Endodermal cell (in vitro differentiated cells): ENCODE results near the gene MAP3K5. TPM values are rescaled to one million over a fixed set of nuclear protein-coding genes. Genes with fewer than 3 reads are reported as not detected.

ENCODE experiments used
- DNase-seq: peaks from one replicate; pipeline ENCODE4 v3.0.0-alpha.2; 2017
- H3K27ac ChIP-seq: 2 replicates; pipeline ENCODE4 v1.5.1; 2013; ENCODE audit warnings: mild to moderate bottlenecking, low read depth, low read length, moderate library complexity
- H3K27me3 ChIP-seq: 2 replicates; pipeline ENCODE4 v1.6.1; 2013; ENCODE audit warnings: mild to moderate bottlenecking, low read length, moderate library complexity; ENCODE audit not compliant: insufficient read depth, control insufficient read depth, poor library complexity, severe bottlenecking
- H3K36me3 ChIP-seq: 2 replicates; pipeline ENCODE4 v1.7.0; 2013; ENCODE audit warnings: mild to moderate bottlenecking, low read length, moderate library complexity; ENCODE audit not compliant: control insufficient read depth, insufficient read depth
- H3K4me1 ChIP-seq: one replicate; pipeline ENCODE4 v1.7.0; 2013; ENCODE audit warnings: low read length; ENCODE audit not compliant: control insufficient read depth, insufficient read depth
- H3K4me3 ChIP-seq: 2 replicates; pipeline ENCODE4 v1.5.1; 2013; ENCODE audit warnings: mild to moderate bottlenecking, low read length, moderate library complexity
- H3K9ac ChIP-seq: 2 replicates; pipeline ENCODE4 v1.6.1; 2013; ENCODE audit warnings: mild to moderate bottlenecking, low read length, moderate library complexity; ENCODE audit not compliant: poor library complexity, severe bottlenecking; ENCODE audit errors: extremely low read depth
- H3K9me3 ChIP-seq: 2 replicates; pipeline ENCODE4 v1.6.1; 2013; ENCODE audit warnings: mild to moderate bottlenecking, low read length, moderate library complexity; ENCODE audit not compliant: control insufficient read depth
- H3K27ac Mint-ChIP-seq: 2 replicates; pipeline ENCODE4 v1.8.0; 2020; ENCODE audit warnings: mixed read lengths
- H3K27me3 Mint-ChIP-seq: 2 replicates; pipeline ENCODE4 v1.8.0; 2021; ENCODE audit warnings: mild to moderate bottlenecking, mixed read lengths; ENCODE audit not compliant: insufficient read depth
- H3K36me3 Mint-ChIP-seq: 2 replicates; pipeline ENCODE4 v1.8.0; 2020; ENCODE audit warnings: low read depth, mixed read lengths
- H3K4me1 Mint-ChIP-seq: 2 replicates; pipeline ENCODE4 v1.8.0; 2020; ENCODE audit warnings: mixed read lengths
- H3K4me3 Mint-ChIP-seq: 2 replicates; pipeline ENCODE4 v1.8.0; 2020; ENCODE audit warnings: mild to moderate bottlenecking, moderate library complexity, mixed read lengths
- H3K9me3 Mint-ChIP-seq: 2 replicates; pipeline ENCODE4 v1.8.0; 2020; ENCODE audit warnings: mild to moderate bottlenecking, mixed read lengths
- CTCF ChIP-seq: fragments of 200-600 bp; sonication (generic); conservative IDR thresholded peaks from 2 replicates; pipeline ENCODE4 v1.5.0; 2021; ENCODE audit warnings: antibody characterized with exemption, mild to moderate bottlenecking
- WGBS, 2 experiments: methylation state at CpG; one replicate each; pipeline versions ENCODE4 v1.1.5 to v1.1.7; 2013; ENCODE audit warnings: missing lambda C conversion rate in 2 of 2, mixed read lengths in 1 of 2; ENCODE audit not compliant: insufficient coverage in 1 of 2, insufficient read length in 1 of 2; 5-methylcytosine and 5-hydroxymethylcytosine counted together
- total RNA-seq, 2 donors: library from RNA; stranded (reverse); fragmentation: NEBNext Ultra II Directional in 1 of 2; extraction: Animal tissue kit (Norgen Biotek cat#: 25700) in 1 of 2; gene quantifications; 2 replicates in 1 of 2; 3 replicates in 1 of 2; pipeline ENCODE4 v1.2.1, GENCODE V29; 2021

MAP3K5 gene
- total RNA-seq, 2 donors from 2014 or later = 1.6 to 3.4 TPM

GRCh38 chr6:136611133-136611532, 181.1 kb downstream of the MAP3K5 start:
- H3K4me1 ChIP-seq = peaks cover 4% of the 10 kb centered on the region
- H3K36me3 Mint-ChIP-seq = no peaks in the 10 kb centered on the region

GRCh38 chr6:136609873-136610706, 182.2 kb downstream of the MAP3K5 start:
- Mint-ChIP-seq H3K36me3 (no peaks in the 10 kb centered on the region), H3K9me3 (no peaks in the 10 kb centered on the region), H3K4me1 (peaks cover 46% of the 10 kb centered on the region), H3K27ac (peak overlapping the region; percentile 42), H3K27me3 (no peaks in the 10 kb centered on the region), H3K4me3 (no peak overlapping the region)
- 66% methylated on average over 2 to 3 of the region's 4 CpGs for WGBS, 2 experiments
- H3K9me3 ChIP-seq = no peaks in the 10 kb centered on the region
- H3K9ac ChIP-seq = no peak overlapping the region
- peaks cover 4% of the 10 kb centered on the region for H3K4me1 ChIP-seq
- peak; percentile 76 for DNase-seq
- no peak overlapping the region for H3K27ac ChIP-seq
- H3K36me3 ChIP-seq = no peaks in the 10 kb centered on the region
- TF ChIP-seq CTCF = no peak
- no peak overlapping the region for H3K4me3 ChIP-seq
- no peaks in the 10 kb centered on the region for H3K27me3 ChIP-seq

More at GRCh38 chr6:136611133-136611532, 181.1 kb downstream of the MAP3K5 start:
- no peak overlapping the region for H3K27ac ChIP-seq
- TF ChIP-seq CTCF = no peak
- peaks cover 46% of the 10 kb centered on the region for H3K4me1 Mint-ChIP-seq
- DNase-seq = no peak
- no peaks in the 10 kb centered on the region for H3K9me3 Mint-ChIP-seq
- no peak overlapping the region for H3K9ac ChIP-seq
- no peaks in the 10 kb centered on the region for H3K27me3 Mint-ChIP-seq
- H3K4me3 Mint-ChIP-seq = no peak overlapping the region
- no peak overlapping the region for H3K27ac Mint-ChIP-seq
- H3K4me3 ChIP-seq = no peak overlapping the region
- WGBS, 2 experiments = 75 to 100% methylated on average over 1 to 2 of the region's 2 CpGs
- no peaks in the 10 kb centered on the region for H3K9me3 ChIP-seq
- no peaks in the 10 kb centered on the region for H3K36me3 ChIP-seq
- H3K27me3 ChIP-seq = no peaks in the 10 kb centered on the region

- no peak for TF ChIP-seq CTCF
- Mint-ChIP-seq H3K4me1 (peaks cover 49% of the 10 kb centered on the region), H3K27ac (no peak overlapping the region), H3K27me3 (no peaks in the 10 kb centered on the region), H3K4me3 (no peak overlapping the region), H3K9me3 (no peaks in the 10 kb centered on the region), H3K36me3 (no peaks in the 10 kb centered on the region)
- Histone ChIP-seq H3K27ac (no peak overlapping the region), H3K9me3 (no peaks in the 10 kb centered on the region), H3K36me3 (no peaks in the 10 kb centered on the region), H3K9ac (no peak overlapping the region), H3K27me3 (no peaks in the 10 kb centered on the region), H3K4me1 (peaks cover 4% of the 10 kb centered on the region), H3K4me3 (no peak overlapping the region)
- WGBS, 2 experiments = 77 to 93% methylated on average over 3 of the region's 3 CpGs
- DNase-seq = no peak
Observed at GRCh38 chr6:136608991-136609390, 183.3 kb downstream of the MAP3K5 start.
